ENCODE data around the gene PBX1. TPM values are rescaled to one million over a fixed set of nuclear protein-coding genes. Genes with fewer than 3 reads are reported as not detected.

Gene PBX1
- total and polyA plus RNA-seq, 5 experiments from 2014 or later, result 0.08 to 1.8 (median 1.4) TPM; not detected in 2

- Mint-ChIP-seq H3K4me3 (no peak overlapping the region), H3K36me3 (peaks cover 0 to 6% (median 3%) of the 10 kb centered on the region in 3 donors), H3K4me1 (peaks cover 0 to 4% (median 0%) of the 10 kb centered on the region in 4 donors), H3K9me3 (peaks cover 0 to 6% (median 0%) of the 10 kb centered on the region in 9 donors), H3K27me3 (peaks cover 0 to 7% (median 0%) of the 10 kb centered on the region in 5 donors), H3K27ac (no peak overlapping the region)
- ATAC-seq (no peak), DNase-seq (no peak)
- POLR2A ChIA-PET, result no interaction called here
Measured at GRCh38 chr1:164567774-164568173, 8.8 kb downstream of the PBX1 start.

- Mint-ChIP-seq H3K36me3 (peaks cover 0 to 6% (median 3%) of the 10 kb centered on the region in 3 donors), H3K4me3 (no peak overlapping the region), H3K27me3 (peaks cover 0 to 5% (median 0%) of the 10 kb centered on the region in 5 donors), H3K9me3 (peaks cover 0 to 6% (median 0%) of the 10 kb centered on the region in 9 donors), H3K27ac (no peak overlapping the region), H3K4me1 (peaks cover 0 to 4% (median 0%) of the 10 kb centered on the region in 4 donors)
- ATAC-seq, result no peak
- POLR2A ChIA-PET, result no interaction called here
- DNase-seq, result no peak
Measured at GRCh38 chr1:164569241-164569640, 10.3 kb downstream of the PBX1 start.

DNA sequence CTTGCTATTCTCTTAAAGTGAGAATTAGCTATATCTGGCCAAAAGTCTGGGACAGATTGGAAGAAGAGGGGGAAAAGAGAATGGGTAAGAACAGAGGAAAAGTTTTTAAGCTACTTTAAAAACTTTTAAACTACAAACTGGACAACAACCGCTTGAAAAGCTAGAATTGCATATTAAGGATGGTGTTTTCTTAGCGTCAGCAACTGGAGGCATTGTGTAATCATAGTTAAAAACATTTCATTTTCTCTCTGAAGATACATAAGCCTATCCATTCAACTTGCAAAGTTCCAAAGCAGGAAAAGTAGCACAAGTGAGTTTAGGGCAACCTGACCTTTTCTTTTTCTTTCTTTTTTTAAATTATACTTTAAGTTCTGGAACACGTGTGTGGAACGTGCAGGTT, 10.9 kb downstream of the PBX1 start:
- POLR2A ChIA-PET, result no interaction called here
- H3K9me3 Mint-ChIP-seq, result peaks cover 0 to 6% (median 0%) of the 10 kb centered on the region in 9 donors
- peaks cover 0 to 2% (median 0%) of the 10 kb centered on the region in 4 donors for H3K4me1 Mint-ChIP-seq
- ATAC-seq (no peak), DNase-seq (no peak)
- no peak overlapping the region for H3K4me3 Mint-ChIP-seq
- H3K27ac Mint-ChIP-seq, result no peak overlapping the region
- H3K27me3 Mint-ChIP-seq, result peaks cover 0 to 5% (median 0%) of the 10 kb centered on the region in 5 donors
- peaks cover 0 to 6% (median 3%) of the 10 kb centered on the region in 3 donors for H3K36me3 Mint-ChIP-seq

DNA sequence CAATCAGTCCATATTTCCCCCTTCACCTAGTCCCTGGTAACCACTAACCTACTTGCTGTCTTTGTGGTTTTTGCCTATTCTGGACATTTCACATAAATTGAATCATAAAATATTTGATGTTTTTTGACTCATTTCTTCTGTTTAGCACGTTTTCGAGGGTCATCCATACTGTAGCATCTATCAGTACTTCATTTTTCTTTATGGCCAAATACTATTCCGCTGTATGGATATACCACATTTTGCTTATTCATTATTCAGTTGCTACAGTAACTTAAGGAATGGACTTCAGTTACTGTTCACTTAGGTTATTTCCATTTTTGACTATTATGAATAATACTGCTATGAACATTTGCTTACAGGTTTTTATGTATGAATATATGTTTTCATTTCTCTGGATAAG, 12.3 kb downstream of the PBX1 start:
- no peak overlapping the region for H3K4me3 Mint-ChIP-seq
- POLR2A ChIA-PET, result no interaction called here
- H3K27me3 Mint-ChIP-seq, result peaks cover 0 to 5% (median 1%) of the 10 kb centered on the region in 5 donors
- H3K36me3 Mint-ChIP-seq, result peaks cover 0 to 6% (median 3%) of the 10 kb centered on the region in 3 donors
- H3K4me1 Mint-ChIP-seq, result no peaks in the 10 kb centered on the region
- DNase-seq, result no peak
- ATAC-seq, result no peak
- no peak overlapping the region for H3K27ac Mint-ChIP-seq
- H3K9me3 Mint-ChIP-seq, result peaks cover 0 to 6% (median 0%) of the 10 kb centered on the region in 9 donors

DNA sequence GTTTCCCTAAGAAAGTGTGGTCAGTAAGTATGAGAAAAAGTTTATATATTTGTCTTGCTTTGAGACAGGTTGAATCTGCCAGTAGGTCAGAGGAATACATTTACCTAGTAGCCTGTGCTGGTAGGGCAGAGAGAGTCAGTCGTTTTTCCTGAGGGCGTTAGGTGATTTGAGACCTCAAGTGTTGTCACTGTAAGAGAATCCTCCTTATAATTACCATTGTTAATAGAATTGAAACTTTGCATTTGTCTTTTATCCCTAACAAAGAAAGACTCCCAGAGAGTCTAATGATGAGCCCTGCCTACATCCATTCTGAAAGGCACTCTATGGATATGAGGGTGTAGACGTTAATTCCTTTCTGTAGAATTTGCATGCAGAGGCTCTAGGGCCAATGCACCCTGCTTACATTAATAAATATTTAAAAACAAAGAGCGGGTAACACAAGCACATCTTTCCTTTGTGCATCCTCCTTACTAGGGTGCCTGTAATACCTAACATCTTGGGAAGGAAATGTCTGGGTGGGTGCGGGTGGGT, 16.4 kb downstream of the PBX1 start:
- H3K4me3 Mint-ChIP-seq, result no peak overlapping the region
- no peak overlapping the region for H3K27ac Mint-ChIP-seq
- ATAC-seq, result no peak
- H3K9me3 Mint-ChIP-seq, result peaks cover 0 to 8% (median 2%) of the 10 kb centered on the region in 9 donors
- H3K27me3 Mint-ChIP-seq, result peaks cover 0 to 5% (median 0%) of the 10 kb centered on the region in 5 donors
- H3K36me3 Mint-ChIP-seq, result peaks cover 0 to 6% (median 3%) of the 10 kb centered on the region in 3 donors
- no peak for DNase-seq
- POLR2A ChIA-PET, result no interaction called here
- no peaks in the 10 kb centered on the region for H3K4me1 Mint-ChIP-seq

- peaks cover 0 to 6% (median 3%) of the 10 kb centered on the region in 3 donors for H3K36me3 Mint-ChIP-seq
- H3K27me3 Mint-ChIP-seq, result peaks cover 0 to 5% (median 0%) of the 10 kb centered on the region in 5 donors
- no peaks in the 10 kb centered on the region for H3K4me1 Mint-ChIP-seq
- H3K4me3 Mint-ChIP-seq, result no peak overlapping the region
- ATAC-seq, result no peak
- POLR2A ChIA-PET, result no interaction called here
- H3K27ac Mint-ChIP-seq, result no peak overlapping the region
- no peak for DNase-seq
- H3K9me3 Mint-ChIP-seq, result peaks cover 0 to 8% (median 2%) of the 10 kb centered on the region in 9 donors
Measured at GRCh38 chr1:164576291-164577271, 17.6 kb downstream of the PBX1 start.

GRCh38 chr1:164577291-164577690, 18.3 kb downstream of the PBX1 start:
- H3K27ac Mint-ChIP-seq, result no peak overlapping the region
- no peak for ATAC-seq
- no peaks in the 10 kb centered on the region for H3K4me1 Mint-ChIP-seq

DNA sequence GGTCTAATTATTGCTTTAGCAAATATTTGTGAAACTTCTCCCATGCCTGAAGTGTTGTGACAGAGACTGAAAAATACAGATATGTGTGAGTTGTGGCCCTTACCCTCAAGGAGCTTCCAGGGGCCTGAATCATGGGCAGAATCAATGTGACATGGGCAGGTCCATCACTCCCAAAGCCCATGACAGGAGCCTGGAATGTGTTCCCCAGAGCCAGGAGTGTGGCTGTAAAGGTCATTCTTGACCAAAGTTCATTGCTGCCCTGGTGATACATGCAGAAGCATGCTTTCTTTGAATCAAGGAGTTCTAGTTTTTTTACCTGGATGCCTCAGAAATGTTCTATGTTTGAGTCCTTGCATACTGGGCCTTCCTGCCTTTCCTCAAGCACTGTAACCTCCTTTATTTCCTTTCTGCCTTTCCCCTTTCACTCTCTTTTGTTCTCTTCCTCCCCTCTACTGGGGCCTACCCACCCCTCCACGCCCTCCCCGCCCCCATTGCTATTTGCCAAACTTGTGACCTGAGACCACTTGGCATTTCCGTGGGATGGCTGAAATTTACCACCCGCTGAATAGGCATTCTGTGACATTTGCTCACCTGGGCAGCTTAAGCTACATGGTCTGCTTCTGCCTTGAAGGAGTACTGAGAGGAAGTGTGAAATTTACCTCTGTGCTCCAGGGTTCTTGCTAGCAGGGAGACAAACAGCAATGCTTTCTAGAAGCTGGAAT, 19.7 kb downstream of the PBX1 start:
- POLR2A ChIA-PET, result no interaction called here
- Mint-ChIP-seq H3K9me3 (peaks cover 0 to 4% (median 0%) of the 10 kb centered on the region in 9 donors), H3K4me1 (no peaks in the 10 kb centered on the region), H3K4me3 (no peak overlapping the region), H3K27ac (no peak overlapping the region), H3K27me3 (peaks cover 0 to 5% (median 0%) of the 10 kb centered on the region in 5 donors), H3K36me3 (peaks cover 0 to 1% (median 0%) of the 10 kb centered on the region in 3 donors)
- DNase-seq (no peak), ATAC-seq (no peak)

More at GRCh38 chr1:164577291-164577690, 18.3 kb downstream of the PBX1 start:
- DNase-seq, result no peak
- Mint-ChIP-seq H3K36me3 (peaks cover 0 to 2% (median 1%) of the 10 kb centered on the region in 3 donors), H3K9me3 (peaks cover 0 to 6% (median 0%) of the 10 kb centered on the region in 9 donors), H3K4me3 (no peak overlapping the region), H3K27me3 (peaks cover 0 to 5% (median 0%) of the 10 kb centered on the region in 5 donors)
- POLR2A ChIA-PET, result no interaction called here

DNA sequence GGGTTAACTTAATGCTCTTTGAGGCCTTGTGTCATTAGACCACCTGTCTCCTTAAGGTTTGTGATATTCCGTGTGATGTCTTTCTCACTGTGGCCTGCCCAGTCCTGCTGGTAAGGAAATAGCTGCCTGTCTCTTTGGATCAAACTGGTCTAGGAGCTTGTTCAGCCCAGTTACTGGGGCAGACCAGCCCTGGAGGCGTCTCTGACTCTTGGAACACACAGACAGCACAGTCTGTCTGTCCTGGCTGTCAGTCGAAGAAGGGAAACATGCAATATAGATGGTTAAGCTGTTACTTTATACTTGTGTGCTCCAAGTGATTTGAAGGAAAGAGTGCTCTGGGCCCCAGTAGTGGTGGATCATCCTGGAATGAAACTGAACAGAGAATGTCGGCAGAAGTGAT, 20.4 kb downstream of the PBX1 start:
- DNase-seq, result no peak
- Mint-ChIP-seq H3K27ac (no peak overlapping the region), H3K9me3 (peaks cover 0 to 5% (median 0%) of the 10 kb centered on the region in 9 donors), H3K4me3 (no peak overlapping the region), H3K4me1 (peaks cover 0 to under 1% (median 0%) of the 10 kb centered on the region in 4 donors), H3K36me3 (peaks cover 0 to 1% (median 0%) of the 10 kb centered on the region in 3 donors), H3K27me3 (peaks cover 0 to 4% (median 1%) of the 10 kb centered on the region in 5 donors)
- POLR2A ChIA-PET, result no interaction called here
- no peak for ATAC-seq

DNA sequence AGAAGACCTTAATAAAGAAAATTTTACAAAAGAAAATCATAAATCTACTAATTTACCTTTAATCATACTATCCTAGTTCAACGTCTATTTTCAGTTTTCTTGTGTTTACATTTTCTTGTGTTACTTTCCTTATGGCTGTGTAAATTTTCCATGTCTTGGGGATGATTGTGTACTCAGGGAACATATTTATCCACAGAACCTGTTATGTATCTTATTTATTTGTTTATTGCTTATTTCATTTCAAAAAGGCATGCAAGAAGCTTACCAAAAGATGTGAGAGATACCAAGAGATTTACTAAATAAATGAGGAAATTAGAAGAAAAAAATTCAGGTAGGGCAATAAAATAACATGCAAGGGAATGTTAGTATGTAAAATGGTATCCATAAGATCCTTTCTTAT, 22.8 kb downstream of the PBX1 start:
- Mint-ChIP-seq H3K27me3 (peaks cover 0 to 13% (median 2%) of the 10 kb centered on the region in 5 donors), H3K9me3 (peaks cover 0 to 5% (median 0%) of the 10 kb centered on the region in 9 donors), H3K4me1 (peaks cover 0 to 2% (median 0%) of the 10 kb centered on the region in 4 donors), H3K27ac (no peak overlapping the region), H3K36me3 (peaks cover 0 to 1% (median 0%) of the 10 kb centered on the region in 3 donors), H3K4me3 (no peak overlapping the region)
- POLR2A ChIA-PET, result no interaction called here
- DNase-seq (no peak), ATAC-seq (no peak)

DNA sequence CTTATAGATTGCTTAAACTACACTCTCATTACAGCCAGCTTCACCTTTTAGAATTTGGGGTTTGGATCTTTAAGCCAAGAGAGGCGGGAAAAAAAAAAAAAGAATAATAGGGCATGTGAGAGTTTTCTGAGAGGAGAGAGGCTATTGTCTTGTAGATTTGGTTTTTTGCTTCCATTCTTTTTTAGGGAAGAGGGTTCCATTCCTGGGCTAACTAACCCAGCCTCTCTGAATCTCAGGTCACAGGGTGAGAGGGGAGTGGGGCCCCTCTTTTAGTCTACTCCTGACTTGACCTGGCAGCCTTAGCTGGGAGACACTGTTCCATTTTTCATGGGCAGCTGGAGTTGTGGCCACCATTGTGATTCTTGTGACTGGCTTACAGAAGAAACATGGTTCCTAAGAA, 24.2 kb downstream of the PBX1 start:
- POLR2A ChIA-PET, result no interaction called here

GRCh38 chr1:164583835-164584539, 25.0 kb downstream of the PBX1 start:
- no peak overlapping the region for H3K27ac Mint-ChIP-seq
- POLR2A ChIA-PET, result no interaction called here
- peaks cover 3 to 15% (median 7%) of the 10 kb centered on the region in 5 donors for H3K27me3 Mint-ChIP-seq
- ATAC-seq (no peak), DNase-seq (no peak)
- peaks cover 0 to 2% (median 0%) of the 10 kb centered on the region in 4 donors for H3K4me1 Mint-ChIP-seq
- peaks cover 0 to 4% (median 0%) of the 10 kb centered on the region in 9 donors for H3K9me3 Mint-ChIP-seq
- peaks cover 0 to 3% (median 1%) of the 10 kb centered on the region in 3 donors for H3K36me3 Mint-ChIP-seq
- H3K4me3 Mint-ChIP-seq, result no peak overlapping the region

More for the DNA sequence above, 24.2 kb downstream of the PBX1 start:
- Mint-ChIP-seq H3K36me3 (peaks cover 0 to 3% (median 1%) of the 10 kb centered on the region in 3 donors), H3K4me1 (peaks cover 0 to 2% (median 0%) of the 10 kb centered on the region in 4 donors), H3K4me3 (no peak overlapping the region), H3K27ac (no peak overlapping the region), H3K27me3 (peaks cover 3 to 15% (median 7%) of the 10 kb centered on the region in 5 donors), H3K9me3 (peaks cover 0 to 4% (median 0%) of the 10 kb centered on the region in 9 donors)
- ATAC-seq (no peak), DNase-seq (no peak)
